Liver (tissue), 9 donors: Measurements from ENCODE around the gene ENOX1. TPM values are rescaled to one million over a fixed set of nuclear protein-coding genes. Genes with fewer than 3 reads are reported as not detected.

ENCODE experiments used
- DNase-seq: peaks from one replicate; pipeline ENCODE4 v3.0.0-alpha.2; 2017; ENCODE audit warnings: low spot score
- H3K27ac ChIP-seq, 2 donors: one replicate each; pipeline ENCODE4 v1.7.0; 2013; ENCODE audit warnings: inconsistent platforms in 2 of 2, low read length in 2 of 2, control low read depth in 1 of 2, low read depth in 1 of 2, mild to moderate bottlenecking in 1 of 2
- H3K27me3 ChIP-seq, 4 donors: one replicate each; pipeline versions ENCODE4 v1.6.1 to v1.7.0; 2013; ENCODE audit warnings: low read length in 3 of 4, inconsistent platforms in 1 of 4, mild to moderate bottlenecking in 1 of 4, moderate library complexity in 1 of 4; ENCODE audit not compliant: control insufficient read depth in 4 of 4, insufficient read depth in 4 of 4
- H3K36me3 ChIP-seq, 4 donors: one replicate each; pipeline versions ENCODE4 v1.6.1 to v1.7.0; 2013; ENCODE audit warnings: low read length in 3 of 4, mild to moderate bottlenecking in 3 of 4, low read depth in 1 of 4, moderate library complexity in 1 of 4; ENCODE audit not compliant: control insufficient read depth in 4 of 4, insufficient read depth in 3 of 4
- H3K4me1 ChIP-seq, 4 donors: one replicate each; pipeline versions ENCODE4 v1.6.1 to v1.7.0; 2013; ENCODE audit warnings: low read length in 3 of 4, mild to moderate bottlenecking in 3 of 4, moderate library complexity in 1 of 4; ENCODE audit not compliant: control insufficient read depth in 4 of 4, insufficient read depth in 4 of 4
- H3K4me3 ChIP-seq, 3 donors: one replicate each; pipeline versions ENCODE4 v1.6.1 to v1.7.0; 2013; ENCODE audit warnings: low read length in 3 of 3, control low read depth in 1 of 3, low read depth in 1 of 3, mild to moderate bottlenecking in 1 of 3
- H3K9ac ChIP-seq, 2 donors: one replicate each; pipeline ENCODE4 v1.7.0; 2013; ENCODE audit warnings: low read length in 2 of 2, mild to moderate bottlenecking in 2 of 2, moderate library complexity in 2 of 2, control low read depth in 1 of 2, low read depth in 1 of 2
- H3K9me3 ChIP-seq, 4 donors: one replicate each; pipeline versions ENCODE4 v1.6.1 to v1.7.0; 2013; ENCODE audit warnings: low read length in 3 of 4; ENCODE audit not compliant: control insufficient read depth in 4 of 4
- ATF3 ChIP-seq: IDR thresholded peaks from 2 replicates; pipeline ENCODE4 v1.6.1; 2016; ENCODE audit warnings: antibody characterized with exemption
- CTCF ChIP-seq: fragments of 150-350 bp; IDR thresholded peaks from 2 replicates; pipeline ENCODE4 v1.5.1; 2017; ENCODE audit warnings: improper control_type of control experiment, low read depth, low read length; ENCODE audit not compliant: missing input control
- EGR1 ChIP-seq, 2 donors: IDR thresholded peaks; 2 replicates each; pipeline ENCODE4 v1.6.1; 2016 to 2018; ENCODE audit warnings: antibody characterized with exemption in 2 of 2, low read depth in 2 of 2
- FOXA1 ChIP-seq: IDR thresholded peaks from 2 replicates; pipeline ENCODE4 v1.6.1; 2016; ENCODE audit warnings: antibody characterized with exemption
- FOXA2 ChIP-seq: IDR thresholded peaks from 2 replicates; pipeline ENCODE4 v1.6.1; 2016; ENCODE audit warnings: antibody characterized with exemption
- GABPA ChIP-seq, 2 donors: IDR thresholded peaks in 1 of 2; conservative IDR thresholded peaks in 1 of 2; 2 replicates each; pipeline ENCODE4 v1.6.1; 2016; ENCODE audit warnings: antibody characterized with exemption in 2 of 2, mild to moderate bottlenecking in 1 of 2, moderate library complexity in 1 of 2
- HNF4A ChIP-seq, 2 donors: conservative IDR thresholded peaks; 2 replicates each; pipeline ENCODE4 v1.6.1; 2016; ENCODE audit warnings: antibody characterized with exemption in 2 of 2, mild to moderate bottlenecking in 2 of 2
- HNF4G ChIP-seq: IDR thresholded peaks from 2 replicates; pipeline ENCODE4 v1.6.1; 2016; ENCODE audit warnings: antibody characterized with exemption
- JUND ChIP-seq, 2 donors: IDR thresholded peaks; 2 replicates each; pipeline ENCODE4 v1.6.1; 2016; ENCODE audit warnings: antibody characterized with exemption in 2 of 2
- MAX ChIP-seq: IDR thresholded peaks from 2 replicates; pipeline ENCODE4 v1.6.1; 2016; ENCODE audit warnings: antibody characterized with exemption
- NR2F2 ChIP-seq: IDR thresholded peaks from 2 replicates; pipeline ENCODE4 v1.6.1; 2016; ENCODE audit warnings: antibody characterized with exemption
- RAD21 ChIP-seq, 2 donors: IDR thresholded peaks; 2 replicates each; pipeline ENCODE4 v1.6.1; 2016; ENCODE audit warnings: antibody characterized with exemption in 2 of 2, mild to moderate bottlenecking in 2 of 2
- REST ChIP-seq: IDR thresholded peaks from 2 replicates; pipeline ENCODE4 v1.6.1; 2016; ENCODE audit warnings: antibody characterized with exemption, mild to moderate bottlenecking
- RXRA ChIP-seq, 2 donors: IDR thresholded peaks; 2 replicates each; pipeline ENCODE4 v1.6.1; 2017 to 2018; ENCODE audit warnings: antibody characterized with exemption in 2 of 2, mild to moderate bottlenecking in 1 of 2
- SP1 ChIP-seq: IDR thresholded peaks from 2 replicates; pipeline ENCODE4 v1.6.1; 2018; ENCODE audit warnings: antibody characterized with exemption, mild to moderate bottlenecking
- TAF1 ChIP-seq: conservative IDR thresholded peaks from 2 replicates; pipeline ENCODE4 v1.6.1; 2016; ENCODE audit warnings: antibody characterized with exemption, mild to moderate bottlenecking
- YY1 ChIP-seq: IDR thresholded peaks from 2 replicates; pipeline ENCODE4 v1.6.1; 2016; ENCODE audit warnings: antibody characterized with exemption, mild to moderate bottlenecking
- ZBTB33 ChIP-seq: IDR thresholded peaks from 2 replicates; pipeline ENCODE4 v1.6.1; 2016; ENCODE audit warnings: antibody characterized with exemption
- WGBS: extraction: QIAGEN DNeasy Blood & Tissue Kit; methylation state at CpG from one replicate; pipeline ENCODE4 v1.1.7; 2013; 5-methylcytosine and 5-hydroxymethylcytosine counted together
- polyA plus RNA-seq, 2 donors: library from polyadenylated mRNA; stranded (reverse) in 1 of 2; unstranded in 1 of 2; fragments of 200-250 nt in 1 of 2; fragments of >200 nt in 1 of 2; fragmentation: Nextera tagmentation in 1 of 2; extraction: Ambion mirVana in 1 of 2; gene quantifications; one replicate each; pipeline versions ENCODE4 v1.2.1 to v1.2.3, GENCODE V29; 2013 to 2015
- total RNA-seq, 2 donors: library from RNA; depleted of rRNA; stranded (reverse); fragments of >200 nt; gene quantifications; one replicate each; pipeline ENCODE4 v1.2.3, GENCODE V29; 2014
- donor health status: healthy.
- donor health status: healthy.
- donor health status: healthy.
- donor health status: healthy.
- donor health status: healthy.

Gene ENOX1
- total and polyA plus RNA-seq, 4 donors, result 0.02 to 0.33 (median 0.08) TPM; not detected in 1

DNA sequence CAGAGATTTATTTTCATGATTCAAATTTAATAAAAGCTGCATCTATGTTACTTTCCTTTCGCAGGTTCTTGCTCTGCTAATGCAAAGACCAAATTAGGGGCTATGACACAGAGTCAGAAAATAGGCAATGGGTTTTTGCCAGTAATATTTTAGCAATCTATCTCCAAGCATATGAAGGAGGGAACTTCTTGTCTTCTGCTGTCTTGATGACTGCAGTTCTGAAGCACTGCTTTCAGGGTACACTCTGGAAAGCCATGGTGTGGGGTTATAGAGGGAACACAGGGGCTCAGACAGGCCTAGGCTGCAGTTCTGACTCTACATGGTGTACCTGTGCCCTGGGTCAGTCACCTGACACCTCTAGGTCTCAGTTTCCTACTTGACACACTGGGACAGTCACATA, 500.0 kb downstream of the ENOX1 start:
- Histone ChIP-seq H3K4me1 (peaks cover 0 to 7% (median 1%) of the 10 kb centered on the region in 4 donors), H3K27me3 (no peaks in the 10 kb centered on the region), H3K27ac (no peak overlapping the region), H3K36me3 (no peaks in the 10 kb centered on the region), H3K9me3 (no peaks in the 10 kb centered on the region), H3K9ac (no peak overlapping the region), H3K4me3 (no peak overlapping the region)
- TF ChIP-seq EGR1 (IDR thresholded peaks at IDR 0.05; ENCODE audit: low read depth in 2 of 2) (no peak), FOXA2 (no peak), FOXA1 (no peak), JUND (IDR thresholded peaks at IDR 0.05) (no peak), ATF3 (no peak), ZBTB33 (no peak), SP1 (no peak), YY1 (no peak), HNF4A (conservative IDR thresholded peaks at IDR 0.05) (no peak), NR2F2 (no peak), TAF1 (no peak), MAX (no peak), HNF4G (no peak), REST (no peak), RXRA (IDR thresholded peaks at IDR 0.05) (no peak), CTCF (no peak), GABPA (IDR thresholded peaks at IDR 0.05 in 1 of 2, conservative IDR thresholded peaks at IDR 0.05 in 1 of 2) (no peak), RAD21 (IDR thresholded peaks at IDR 0.05) (no peak)
- WGBS, result 97% methylated on average over 1 of the region's 1 CpG
- no peak for DNase-seq
